DND-41 (cell line): Measurements from ENCODE around the gene HYAL1.

ENCODE experiments used
- ATAC-seq: fragments of 200-7000 bp; cut with Tn5 transposase; 3 replicates; pipeline ENCODE4 v1.9.1; 2021; ENCODE audit warnings: low read depth; ENCODE audit not compliant: insufficient read depth
- DNase-seq: peaks from one replicate; pipeline ENCODE4 v3.0.0-alpha.2; 2020
- H2AFZ ChIP-seq: 2 replicates; pipeline ENCODE4 v1.6.0; 2012; ENCODE audit warnings: low read depth, low read length
- H3K27ac ChIP-seq: 2 replicates; pipeline ENCODE4 v1.5.1; 2012; ENCODE audit warnings: low read length, inconsistent platforms
- H3K27me3 ChIP-seq: fragments of 200-600 bp; sonication (generic); 2 replicates; pipeline ENCODE4 v1.6.0; 2012; ENCODE audit warnings: low read length, mild to moderate bottlenecking, inconsistent platforms; ENCODE audit not compliant: insufficient read depth, poor library complexity
- H3K36me3 ChIP-seq: 2 replicates; pipeline ENCODE4 v1.5.1; 2012; ENCODE audit warnings: low read length, inconsistent platforms; ENCODE audit not compliant: insufficient read depth
- H3K4me1 ChIP-seq: 2 replicates; pipeline ENCODE4 v1.5.1; 2012; ENCODE audit warnings: mild to moderate bottlenecking, low read length; ENCODE audit not compliant: insufficient read depth
- H3K4me2 ChIP-seq: 2 replicates; pipeline ENCODE4 v1.6.0; 2012; ENCODE audit warnings: mild to moderate bottlenecking, moderate library complexity, low read length, inconsistent platforms; ENCODE audit not compliant: insufficient read depth
- H3K4me3 ChIP-seq, 2 experiments: fragments of 200-600 bp in 1 of 2; shearing (Covaris generic) in 1 of 2; 2 replicates each; pipeline ENCODE4 v1.5.1; 2012 to 2016; ENCODE audit warnings: inconsistent platforms in 2 of 2, low read length in 2 of 2, mild to moderate bottlenecking in 2 of 2, low read depth in 1 of 2, moderate library complexity in 1 of 2
- H3K79me2 ChIP-seq: 2 replicates; pipeline ENCODE4 v1.6.0; 2012; ENCODE audit warnings: low read length, inconsistent platforms; ENCODE audit not compliant: insufficient read depth
- H3K9ac ChIP-seq: 2 replicates; pipeline ENCODE4 v1.6.0; 2012; ENCODE audit warnings: low read depth, mild to moderate bottlenecking, inconsistent platforms, low read length, moderate library complexity
- H3K9me3 ChIP-seq: 2 replicates; pipeline ENCODE4 v1.5.1; 2012; ENCODE audit warnings: low read length, moderate library complexity, mild to moderate bottlenecking, inconsistent platforms; ENCODE audit not compliant: insufficient read depth, severe bottlenecking
- H4K20me1 ChIP-seq: 2 replicates; pipeline ENCODE4 v1.6.0; 2012; ENCODE audit warnings: low read length; ENCODE audit not compliant: insufficient read depth
- EZH2 ChIP-seq: IDR thresholded peaks from 3 replicates; pipeline ENCODE4 v1.6.1; 2012; ENCODE audit warnings: borderline replicate concordance, low read depth, mild to moderate bottlenecking, moderate library complexity, low read length, inconsistent platforms; ENCODE audit not compliant: severe bottlenecking
- TF ChIP-seq, protein P1 (sequence below): IDR thresholded peaks from 2 replicates; pipeline ENCODE4 v1.5.1; 2012; ENCODE audit warnings: borderline replicate concordance, low read length, moderate library complexity, mild to moderate bottlenecking; ENCODE audit not compliant: poor library complexity, severe bottlenecking; ENCODE audit errors: extremely low read depth

Gene HYAL1

GRCh38 chr3:50259432-50260026, 43.8 kb downstream of the HYAL1 start:
- H3K4me2 ChIP-seq, result peak overlapping the region; percentile 81
- ATAC-seq, result peak; percentile 41
- peaks cover 21% of the 10 kb centered on the region for H4K20me1 ChIP-seq
- H3K27me3 ChIP-seq, result no peaks in the 10 kb centered on the region
- H3K4me1 ChIP-seq, result peaks cover 18% of the 10 kb centered on the region
- H2AFZ ChIP-seq, result peak overlapping the region; percentile 52; the same call in 1 of the 2 replicates
- peak overlapping the region; percentile 61 for H3K9ac ChIP-seq
- DNase-seq, result no peak
- no peaks in the 10 kb centered on the region for H3K9me3 ChIP-seq
- peaks cover 35% of the 10 kb centered on the region for H3K36me3 ChIP-seq
- TF ChIP-seq, protein P1, sequence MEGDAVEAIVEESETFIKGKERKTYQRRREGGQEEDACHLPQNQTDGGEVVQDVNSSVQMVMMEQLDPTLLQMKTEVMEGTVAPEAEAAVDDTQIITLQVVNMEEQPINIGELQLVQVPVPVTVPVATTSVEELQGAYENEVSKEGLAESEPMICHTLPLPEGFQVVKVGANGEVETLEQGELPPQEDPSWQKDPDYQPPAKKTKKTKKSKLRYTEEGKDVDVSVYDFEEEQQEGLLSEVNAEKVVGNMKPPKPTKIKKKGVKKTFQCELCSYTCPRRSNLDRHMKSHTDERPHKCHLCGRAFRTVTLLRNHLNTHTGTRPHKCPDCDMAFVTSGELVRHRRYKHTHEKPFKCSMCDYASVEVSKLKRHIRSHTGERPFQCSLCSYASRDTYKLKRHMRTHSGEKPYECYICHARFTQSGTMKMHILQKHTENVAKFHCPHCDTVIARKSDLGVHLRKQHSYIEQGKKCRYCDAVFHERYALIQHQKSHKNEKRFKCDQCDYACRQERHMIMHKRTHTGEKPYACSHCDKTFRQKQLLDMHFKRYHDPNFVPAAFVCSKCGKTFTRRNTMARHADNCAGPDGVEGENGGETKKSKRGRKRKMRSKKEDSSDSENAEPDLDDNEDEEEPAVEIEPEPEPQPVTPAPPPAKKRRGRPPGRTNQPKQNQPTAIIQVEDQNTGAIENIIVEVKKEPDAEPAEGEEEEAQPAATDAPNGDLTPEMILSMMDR, result no peak
- no peak for TF ChIP-seq EZH2
- H3K4me3 ChIP-seq, result peak overlapping the region in 1 of 2 experiments; percentile 60; a peak in 2 of 4 replicates
- 0 out of 2 replicates have a peak overlapping the region, but pooled peaks have one; percentile 31 for H3K27ac ChIP-seq
- H3K79me2 ChIP-seq, result 0 out of 2 replicates have a peak, but pooled peaks cover under 1% of the 10 kb centered on the region

DNA sequence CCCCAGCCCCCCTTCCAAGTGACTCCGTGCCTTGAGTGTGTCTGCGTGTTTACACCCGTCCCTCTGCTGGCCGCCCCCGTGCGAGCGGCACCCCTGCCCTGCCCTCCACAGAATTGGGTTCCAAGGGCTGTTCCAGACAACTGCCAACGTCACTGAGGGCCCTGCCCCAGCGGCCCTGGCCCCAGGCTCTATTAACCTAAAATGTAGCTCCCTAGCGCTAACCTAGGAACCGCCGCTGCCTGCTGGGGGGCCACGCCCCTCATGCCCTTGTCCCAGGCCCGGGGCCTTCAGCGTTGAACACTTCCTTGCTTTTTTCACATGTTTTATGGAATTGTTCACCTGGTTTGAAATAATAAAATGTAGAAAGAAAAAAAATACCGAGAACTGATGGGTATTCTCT, 44.4 kb downstream of the HYAL1 start:
- no peak overlapping the region for H3K27ac ChIP-seq
- no peak for TF ChIP-seq EZH2
- TF ChIP-seq, protein P1, result peak; percentile 22
- no peak for ATAC-seq

GRCh38 chr3:50258029-50258680, 45.2 kb downstream of the HYAL1 start:
- Histone ChIP-seq H3K4me3 (no peak overlapping the region), H3K36me3 (peaks cover 48% of the 10 kb centered on the region), H3K9ac (no peak overlapping the region), H3K79me2 (peaks cover 5% of the 10 kb centered on the region; the same call in 1 of the 2 replicates), H3K27me3 (no peaks in the 10 kb centered on the region), H2AFZ (no peak overlapping the region), H3K27ac (no peak overlapping the region), H3K4me1 (peaks cover 18% of the 10 kb centered on the region), H4K20me1 (peaks cover 32% of the 10 kb centered on the region), H3K4me2 (no peak overlapping the region), H3K9me3 (no peaks in the 10 kb centered on the region)
- TF ChIP-seq, protein P1, result no peak
- TF ChIP-seq EZH2, result no peak
- no peak for DNase-seq
- ATAC-seq, result no peak

More for the DNA sequence above, 44.4 kb downstream of the HYAL1 start:
- DNase-seq, result no peak
- Histone ChIP-seq H3K4me3 (no peak overlapping the region), H3K36me3 (peaks cover 40% of the 10 kb centered on the region), H2AFZ (no peak overlapping the region), H3K9ac (no peak overlapping the region), H3K4me1 (peaks cover 18% of the 10 kb centered on the region), H3K27me3 (no peaks in the 10 kb centered on the region), H3K4me2 (no peak overlapping the region), H3K79me2 (0 out of 2 replicates have a peak, but pooled peaks cover 2% of the 10 kb centered on the region), H4K20me1 (peaks cover 27% of the 10 kb centered on the region), H3K9me3 (no peaks in the 10 kb centered on the region)
